Activated effector memory CD4-positive, alpha-beta T cell treated with Interleukin-2 at 50 U/mL for 16 hours (primary cell): ENCODE results near the gene ETV3.
A peak's percentile ranks its signal among the peaks of the same experiment; 100 is the strongest.

Source experiments
- DNase-seq: peaks from one replicate; pipeline ENCODE4 v3.0.0-alpha.2; 2020

Gene ETV3

DNA sequence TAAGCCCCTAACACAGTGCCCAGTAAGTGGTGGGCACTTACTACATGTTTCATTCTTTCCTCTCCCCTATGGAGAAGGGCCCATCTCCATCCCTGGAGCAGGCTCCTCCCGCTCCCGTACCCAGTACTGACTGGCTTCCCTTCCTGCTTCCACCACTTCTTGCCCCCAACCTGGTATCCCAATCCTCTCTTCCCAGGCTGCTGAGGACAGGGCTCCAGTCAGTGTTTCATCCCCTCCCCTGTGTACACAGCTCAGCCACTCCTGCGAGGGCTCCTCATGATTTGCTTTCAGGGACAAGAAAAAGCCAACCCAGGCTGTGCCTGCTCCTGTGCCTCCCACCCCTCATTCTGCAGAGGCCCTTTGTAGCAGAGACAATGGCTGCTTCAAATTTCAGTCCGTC is 20.8 kb upstream of the ETV3 start:
- no peak for DNase-seq

DNA sequence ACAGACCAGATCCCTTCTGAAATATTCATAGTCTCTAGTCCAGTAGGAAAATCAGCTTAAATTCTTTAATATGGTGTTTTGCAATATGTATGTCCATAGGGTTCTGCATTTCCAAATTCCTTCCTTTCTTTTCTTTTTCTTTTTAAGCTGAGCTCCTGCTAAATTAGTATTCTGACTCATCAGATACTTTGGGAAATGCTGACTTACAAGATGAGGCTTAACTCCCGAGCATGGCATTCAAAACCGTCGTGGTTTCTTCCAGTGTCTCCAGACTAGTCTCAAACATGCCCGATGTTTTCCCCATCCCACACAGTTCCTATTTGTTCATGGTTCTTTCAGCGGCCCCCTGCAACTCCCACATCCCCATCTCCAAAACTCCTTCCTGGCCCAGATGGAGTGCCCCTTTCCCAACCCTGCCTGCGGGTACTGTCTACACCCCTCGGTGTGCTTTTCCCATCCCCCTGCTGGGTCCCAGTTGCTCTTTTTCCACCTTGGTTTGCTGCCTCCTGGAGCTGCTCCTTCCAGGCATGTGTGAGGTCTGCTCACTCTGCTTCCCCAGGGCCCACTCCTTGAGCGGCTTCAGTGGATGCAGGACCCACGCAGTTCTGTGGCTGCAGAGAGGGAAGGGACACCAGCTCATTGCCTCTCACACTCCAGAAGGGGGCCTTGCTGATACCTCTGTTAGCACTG is 19.5 kb upstream of the ETV3 start:
- DNase-seq: no peak

DNA sequence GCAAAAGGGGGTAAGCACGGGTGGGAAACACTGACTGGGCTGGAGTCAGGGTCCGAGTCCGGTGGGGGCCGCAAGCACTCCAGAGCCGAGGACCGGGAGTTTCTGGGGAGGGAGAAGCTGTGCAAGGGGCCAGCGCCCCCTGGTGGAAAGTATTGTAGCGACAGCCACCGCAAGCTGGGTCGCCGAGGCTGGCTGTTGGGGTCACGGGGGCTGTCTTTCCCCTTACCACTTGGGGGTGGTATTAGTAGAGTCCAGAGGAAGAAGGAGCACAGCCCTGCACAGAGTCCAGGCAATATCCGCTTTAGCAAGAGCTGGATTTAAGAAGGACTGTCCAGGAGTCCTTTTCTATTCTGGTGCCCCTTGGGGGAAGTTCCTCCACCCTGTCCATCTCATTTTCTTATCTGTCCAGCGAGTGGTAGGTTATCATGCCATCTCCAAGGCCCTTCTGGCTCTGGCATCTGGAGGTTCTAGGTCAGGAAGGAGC is 17.9 kb upstream of the ETV3 start:
- DNase-seq: peak; percentile 55

DNA sequence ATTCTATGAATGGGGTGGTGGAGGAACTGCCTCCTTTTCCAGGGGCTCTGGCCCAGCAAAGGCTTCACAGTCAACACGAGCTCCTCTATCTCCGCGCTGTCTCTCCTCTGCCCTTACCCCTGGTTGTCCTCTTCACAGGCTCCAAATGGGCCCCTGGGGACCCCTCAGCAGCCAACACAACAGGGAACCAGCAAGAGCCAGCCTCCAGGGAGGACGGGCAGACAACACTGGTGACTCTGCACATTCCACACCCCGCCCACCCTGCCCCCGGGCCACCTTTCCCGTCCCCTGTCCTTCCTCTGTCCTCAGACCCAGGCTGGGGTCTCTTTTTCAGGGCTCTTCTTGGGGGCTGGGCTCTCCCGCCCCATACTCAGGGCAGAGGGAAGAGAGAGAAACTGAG is 17.5 kb upstream of the ETV3 start:
- DNase-seq: no peak

DNA sequence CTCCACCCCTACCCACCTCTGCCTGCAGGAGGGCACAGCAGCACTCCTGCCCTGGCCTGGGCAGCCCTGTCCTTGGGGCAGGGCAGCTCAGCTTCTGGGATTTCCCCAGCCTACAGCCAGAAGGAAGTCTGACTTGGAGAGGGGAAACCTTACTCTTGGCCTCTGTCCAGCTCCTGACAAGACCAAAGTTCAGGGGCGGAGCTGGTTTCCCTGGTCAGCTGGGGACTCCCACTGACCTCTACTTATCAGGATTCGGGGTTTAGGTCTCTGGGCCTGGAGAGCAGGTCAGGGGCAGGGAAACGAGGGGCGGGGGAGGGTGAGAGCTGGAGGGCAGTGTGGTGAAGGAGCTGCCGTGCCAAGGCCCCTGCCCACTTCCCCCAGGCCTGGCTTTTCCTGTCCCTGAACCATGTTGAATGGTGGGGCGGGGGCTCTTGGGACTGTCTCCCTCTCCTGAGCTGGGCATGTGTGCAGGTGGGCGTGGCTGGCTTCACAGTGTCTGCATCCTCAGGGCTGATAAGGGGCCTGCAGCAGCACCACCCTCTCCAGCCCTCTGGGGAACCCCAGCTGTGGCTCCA is 16.8 kb upstream of the ETV3 start:
- no peak for DNase-seq

DNA sequence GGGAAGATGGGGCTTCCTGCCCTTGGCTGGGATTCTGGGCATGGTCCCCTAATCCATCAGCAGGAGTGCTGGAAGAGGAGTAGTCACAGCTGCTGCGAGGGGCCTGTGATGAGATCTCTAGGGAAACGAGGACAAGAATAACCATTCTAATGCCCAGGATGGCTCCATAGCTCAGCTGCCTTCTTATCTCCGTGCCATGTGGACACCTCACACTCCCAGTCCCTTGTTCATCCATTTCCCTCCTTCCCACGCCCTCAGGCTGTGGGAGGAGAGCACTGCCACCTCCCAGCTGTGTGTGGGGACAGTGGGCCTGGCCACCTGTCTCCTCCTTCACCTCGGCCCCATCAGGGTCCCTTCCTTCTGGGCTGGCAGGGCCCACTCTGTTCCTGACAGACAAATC is 16.1 kb upstream of the ETV3 start:
- DNase-seq: no peak

DNA sequence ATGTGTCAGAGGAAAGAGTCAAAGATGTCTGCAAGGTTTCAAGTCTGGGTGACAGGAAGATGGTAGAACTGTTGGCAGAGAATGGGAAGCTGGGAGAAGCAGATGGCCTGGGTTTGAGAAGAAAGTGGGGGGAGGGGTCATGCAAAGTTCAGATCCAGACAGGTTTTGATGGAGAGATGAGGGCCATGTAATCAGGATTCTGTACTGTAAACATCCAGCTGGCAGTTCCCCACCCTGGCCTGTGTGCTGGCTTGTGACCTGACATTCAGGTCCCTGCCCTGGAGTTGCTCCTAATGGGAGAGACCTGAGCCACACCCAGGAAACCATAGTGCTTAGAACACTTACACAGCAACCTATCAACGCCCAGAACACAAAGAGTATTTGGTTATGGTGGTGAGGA is 15.6 kb upstream of the ETV3 start:
- DNase-seq: no peak

DNA sequence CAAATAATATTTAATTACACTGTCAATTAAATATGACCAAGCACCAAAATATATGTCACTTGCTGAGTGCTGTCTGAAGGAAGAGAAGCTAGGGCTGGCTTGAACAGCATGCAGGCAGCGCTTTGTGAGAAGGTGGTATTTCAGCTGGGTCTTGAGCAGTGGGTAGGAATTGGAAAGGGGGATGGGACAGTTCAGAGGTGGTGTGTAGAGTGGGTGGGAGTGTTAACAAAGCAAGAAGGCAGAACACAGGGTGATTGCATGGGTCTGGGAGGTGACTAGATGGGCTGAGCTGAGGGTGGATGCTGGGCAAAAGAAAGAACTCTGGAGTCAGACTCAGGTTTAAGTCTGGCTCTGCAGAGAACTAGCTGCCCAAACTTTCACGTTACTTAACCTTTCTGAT is 14.3 kb upstream of the ETV3 start:
- DNase-seq: no peak

DNA sequence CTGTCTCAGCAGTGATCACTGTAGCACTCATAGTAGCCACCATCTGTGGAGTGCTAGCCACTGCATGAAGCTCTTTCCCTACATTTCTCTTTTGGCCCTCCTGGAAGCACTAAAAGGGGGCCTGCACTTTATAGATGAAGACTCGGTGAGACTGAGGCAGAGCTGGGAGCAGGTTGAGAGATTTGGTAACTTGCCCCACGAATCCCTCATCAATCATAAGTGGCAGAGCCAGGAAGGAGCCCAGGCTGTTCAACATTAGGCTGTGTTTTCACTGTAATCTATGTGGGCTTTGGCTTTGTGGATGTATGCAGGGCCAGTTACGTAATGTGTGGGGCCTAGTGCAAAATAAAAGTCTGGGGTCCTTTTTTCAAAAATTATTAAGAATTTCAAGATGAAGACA is 13.3 kb upstream of the ETV3 start:
- no peak for DNase-seq

DNA sequence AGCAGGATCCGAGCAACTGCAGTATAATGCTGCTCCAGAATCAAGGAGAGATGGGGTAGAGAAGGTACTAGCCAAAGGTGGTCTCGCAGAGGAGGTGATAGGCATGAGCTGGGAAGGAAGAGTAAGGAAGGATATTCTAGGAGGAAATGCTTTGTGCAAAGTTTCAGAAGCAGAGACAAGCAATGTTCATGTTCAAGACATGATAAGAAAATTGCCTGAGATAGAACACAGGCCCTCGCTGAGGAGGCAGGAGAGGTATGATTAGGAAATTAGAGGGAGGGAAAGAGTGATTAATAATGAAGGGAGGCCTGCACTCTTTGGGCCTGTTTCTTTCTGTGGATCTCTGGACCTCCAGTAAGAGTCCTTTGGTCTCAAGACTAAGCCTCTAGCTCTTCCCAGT is 12.9 kb upstream of the ETV3 start:
- no peak for DNase-seq

DNA sequence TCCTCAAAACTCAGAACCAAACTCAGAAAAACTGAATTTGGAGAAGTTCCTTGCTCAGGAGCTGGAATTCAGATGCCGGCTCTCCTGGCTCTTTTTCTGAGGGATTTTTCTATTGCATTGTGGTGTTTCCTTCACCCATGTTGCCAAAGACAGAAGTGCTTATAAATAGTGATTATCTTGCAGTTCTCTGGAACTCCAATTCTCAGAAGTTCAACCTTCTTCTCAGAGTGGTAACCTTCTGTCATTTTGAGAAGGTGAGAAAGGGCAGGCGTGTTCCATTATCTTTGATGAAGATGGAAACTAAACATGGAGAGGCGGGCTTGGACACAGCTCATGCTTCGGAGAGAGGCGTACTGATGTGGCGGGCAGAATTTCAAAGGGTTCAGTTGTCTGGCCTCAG is 12.4 kb upstream of the ETV3 start:
- no peak for DNase-seq

DNA sequence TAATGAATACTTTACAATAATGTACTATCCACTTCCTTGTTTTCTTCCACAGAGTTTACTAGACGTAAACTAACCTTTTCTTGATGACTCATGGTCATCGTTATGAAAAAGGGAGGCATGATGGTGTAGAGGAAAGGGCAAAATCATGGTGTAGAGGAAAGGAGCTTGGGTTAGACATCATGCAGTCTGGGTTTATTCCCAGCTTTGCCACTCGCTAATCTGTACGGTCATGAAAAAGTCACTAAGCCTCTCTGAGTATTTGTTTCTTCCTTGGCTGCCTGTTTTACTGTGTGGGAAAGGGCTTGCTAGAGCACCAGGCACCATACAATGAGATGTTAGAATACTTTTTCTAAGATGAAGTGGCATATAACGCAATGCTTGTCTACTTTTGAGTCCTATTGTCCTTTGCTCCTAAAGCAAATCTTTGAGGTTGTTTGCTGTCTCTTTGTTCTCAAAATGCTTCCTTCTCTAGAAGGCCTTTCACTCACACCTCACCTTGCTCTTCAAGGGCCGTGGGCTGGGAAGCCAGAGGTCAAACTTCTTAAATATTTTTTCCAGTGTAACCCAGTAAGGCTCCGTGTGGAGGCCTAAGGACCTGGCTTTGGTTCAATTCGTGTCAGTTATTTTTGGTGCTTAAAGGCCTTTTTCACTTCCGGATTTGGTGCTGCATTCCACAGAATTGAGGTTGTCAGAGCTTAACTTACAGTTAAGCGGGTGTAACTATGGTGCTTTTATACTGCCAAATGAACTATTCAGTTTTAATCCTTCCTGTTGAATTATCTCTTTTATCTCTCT is 9.9 kb upstream of the ETV3 start:
- DNase-seq: no peak

DNA sequence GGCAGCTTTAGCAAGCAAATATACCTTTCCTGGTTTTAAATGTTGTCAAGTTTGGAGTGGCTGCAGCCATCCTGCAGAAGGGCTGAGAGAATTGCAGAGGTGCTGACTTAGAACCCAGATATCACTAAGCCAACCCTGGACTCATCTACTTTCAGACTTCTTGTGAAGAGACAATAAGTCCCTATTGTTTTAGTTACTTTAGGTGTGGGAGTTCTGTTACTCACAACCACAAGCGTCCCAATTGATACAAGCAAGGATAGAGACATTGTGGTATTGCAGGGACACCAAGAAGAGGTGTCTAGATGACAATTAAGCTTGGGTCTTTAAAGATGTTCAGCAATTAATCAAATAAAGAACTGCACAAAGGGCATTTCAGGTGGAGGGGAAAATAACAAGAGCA is 8.8 kb upstream of the ETV3 start:
- no peak for DNase-seq

DNA sequence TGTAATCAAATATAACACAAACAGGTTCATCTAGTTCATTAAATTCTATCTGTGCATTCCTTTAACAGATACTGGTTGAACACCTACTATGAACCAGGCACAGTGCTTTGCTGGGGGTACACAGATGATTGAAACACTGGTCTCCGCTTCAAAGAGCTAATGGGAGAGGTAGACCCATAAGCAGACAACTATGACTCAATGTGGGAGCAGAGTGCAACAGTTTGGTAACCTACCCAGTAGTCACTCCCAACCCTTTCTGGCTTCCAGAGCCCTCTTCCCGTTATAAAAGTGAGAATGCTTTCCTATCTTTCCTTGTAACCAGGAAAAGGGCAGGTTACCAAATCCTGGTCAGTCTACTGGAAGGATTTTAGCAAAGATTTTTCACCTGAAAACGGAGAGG is 8.0 kb upstream of the ETV3 start:
- no peak for DNase-seq

DNA sequence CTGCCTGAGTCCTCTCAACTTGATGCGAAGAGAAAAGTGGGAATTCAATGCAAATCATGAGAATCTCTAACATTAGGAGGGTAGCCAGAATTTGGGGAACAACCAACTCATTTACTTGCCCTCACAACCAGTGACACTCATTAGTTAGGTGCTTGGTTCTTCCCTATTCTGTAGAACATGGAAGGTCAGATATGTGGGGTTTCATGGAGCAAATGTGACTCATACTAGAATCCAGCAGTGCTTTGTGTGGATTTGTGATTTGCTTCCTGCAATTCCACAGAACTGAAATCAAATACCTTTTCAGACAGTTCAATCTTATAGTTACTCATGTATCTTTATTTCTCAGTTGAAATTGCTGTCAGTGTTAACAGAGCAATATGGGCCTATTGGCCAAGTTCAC is 6.9 kb upstream of the ETV3 start:
- no peak for DNase-seq

DNA sequence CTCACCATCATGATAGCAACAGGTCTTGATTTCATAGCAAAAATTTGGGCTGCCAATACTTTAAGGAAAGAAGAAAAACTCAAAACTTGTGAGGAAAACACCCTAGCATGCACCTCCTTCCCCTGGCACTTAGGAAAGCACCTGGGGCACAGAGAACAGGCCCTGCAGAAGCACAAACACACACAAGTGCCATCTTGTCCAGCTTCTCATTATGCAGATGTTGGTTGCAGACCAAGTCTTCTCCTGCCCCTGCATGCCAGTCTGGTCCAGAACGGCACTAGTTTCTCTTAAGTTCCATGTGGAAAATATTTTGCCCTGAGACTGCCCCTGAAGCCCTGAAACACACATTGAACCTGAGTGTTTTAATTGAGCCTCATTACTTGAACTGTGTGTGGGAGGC is 6.3 kb upstream of the ETV3 start:
- DNase-seq: no peak

DNA sequence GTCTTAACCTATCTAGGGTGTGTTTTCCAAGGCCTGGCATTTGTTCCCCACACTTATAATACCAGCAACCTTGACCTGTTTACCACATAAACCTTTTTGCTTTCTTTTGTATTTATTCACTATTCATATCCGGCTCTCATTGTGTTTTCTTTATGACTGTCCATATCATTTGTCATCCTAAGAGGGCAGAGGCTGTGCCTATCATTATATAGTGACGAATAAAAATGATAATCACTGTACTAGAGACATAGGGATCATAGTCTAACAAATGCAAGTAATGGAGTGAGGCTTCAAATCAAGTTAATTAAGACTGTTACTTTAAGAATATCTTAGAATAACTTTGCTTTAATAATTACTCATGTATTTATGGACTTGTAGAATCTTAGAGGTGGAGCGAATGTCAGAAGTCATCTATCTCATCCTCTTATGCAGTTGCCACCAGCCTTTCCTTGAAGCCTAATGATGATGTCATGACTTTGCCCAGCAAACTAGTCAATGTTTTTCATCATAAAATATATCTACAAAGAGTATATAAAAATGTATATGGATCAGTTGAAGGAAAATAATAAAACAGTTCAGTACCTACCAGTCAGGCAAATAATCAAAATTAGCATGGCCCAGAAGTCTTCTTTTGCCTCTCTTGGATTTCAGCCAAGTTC is 4.7 kb upstream of the ETV3 start:
- no peak for DNase-seq

DNA sequence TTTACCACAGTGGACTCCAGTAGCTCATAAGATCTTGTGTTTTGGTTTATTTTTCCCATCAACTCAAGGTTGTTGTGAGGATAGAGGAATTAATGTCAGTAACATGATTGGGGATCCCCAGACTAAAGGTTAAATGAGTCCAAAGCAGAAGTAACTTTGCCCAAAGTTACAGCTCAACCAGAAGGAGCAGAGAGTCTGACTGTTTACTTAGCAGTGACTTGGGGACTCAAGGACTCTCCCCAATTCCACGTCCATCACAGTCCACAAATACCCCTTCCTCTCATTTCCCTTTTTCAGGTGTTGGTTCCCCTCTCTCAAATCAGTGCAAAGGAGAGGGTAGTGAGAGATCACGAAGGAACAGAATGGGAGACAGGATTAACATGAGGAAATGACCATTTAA is 4.0 kb upstream of the ETV3 start:
- no peak for DNase-seq

DNA sequence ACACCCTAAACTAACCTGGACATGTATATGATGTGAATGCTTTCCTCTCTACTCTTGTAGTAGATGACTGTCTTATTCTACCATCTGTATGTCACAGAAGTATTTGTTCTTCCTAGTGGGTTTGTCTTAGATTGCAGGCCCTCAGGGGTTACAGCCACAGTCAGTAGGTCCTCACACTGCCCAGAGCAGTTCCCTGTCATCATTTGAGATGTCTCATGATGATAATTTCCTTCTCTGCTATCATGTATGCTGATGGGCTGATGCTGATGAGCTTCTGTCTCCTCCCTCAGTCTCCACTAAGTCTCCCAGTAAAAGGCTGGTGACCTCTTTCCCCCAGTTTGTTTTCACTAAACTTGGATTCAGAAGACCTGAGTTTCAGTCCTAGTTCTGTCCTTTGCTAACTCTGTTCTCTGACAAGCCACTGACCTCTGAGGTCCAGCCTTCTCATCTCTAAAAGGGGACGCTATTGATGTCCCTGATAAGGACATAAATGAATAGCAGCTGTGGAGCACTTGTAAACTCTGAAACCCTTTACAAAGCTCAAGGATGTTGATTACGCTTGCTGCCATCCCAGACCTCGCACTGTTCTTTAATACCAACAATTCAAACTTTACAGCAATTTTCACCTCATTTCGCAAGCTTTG is 3.1 kb upstream of the ETV3 start:
- no peak for DNase-seq

DNA sequence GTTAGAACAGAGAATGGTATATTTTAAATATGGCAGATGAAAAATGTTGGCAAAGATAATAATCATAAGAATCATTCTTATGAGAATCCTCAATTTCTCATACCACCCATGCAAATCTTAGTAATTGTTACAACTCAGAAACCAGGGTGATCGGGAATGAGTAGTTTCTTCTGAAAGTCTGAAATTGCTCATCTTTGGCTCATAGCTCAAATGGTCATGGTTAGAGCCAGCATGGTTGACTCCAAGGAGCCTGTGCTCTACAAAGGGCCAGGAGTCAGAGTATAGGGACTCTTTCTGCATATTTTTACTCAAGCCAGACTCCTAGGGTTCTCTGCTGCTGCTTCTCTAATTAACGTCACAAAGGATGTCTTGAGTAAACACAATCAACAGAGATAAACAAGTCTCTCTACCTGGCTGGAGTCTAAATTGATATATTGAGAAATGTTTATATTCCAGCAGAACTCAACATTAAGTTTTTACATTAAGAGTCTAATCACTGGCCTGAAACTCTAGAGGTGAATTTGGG is 1.9 kb upstream of the ETV3 start:
- DNase-seq: no peak

DNA sequence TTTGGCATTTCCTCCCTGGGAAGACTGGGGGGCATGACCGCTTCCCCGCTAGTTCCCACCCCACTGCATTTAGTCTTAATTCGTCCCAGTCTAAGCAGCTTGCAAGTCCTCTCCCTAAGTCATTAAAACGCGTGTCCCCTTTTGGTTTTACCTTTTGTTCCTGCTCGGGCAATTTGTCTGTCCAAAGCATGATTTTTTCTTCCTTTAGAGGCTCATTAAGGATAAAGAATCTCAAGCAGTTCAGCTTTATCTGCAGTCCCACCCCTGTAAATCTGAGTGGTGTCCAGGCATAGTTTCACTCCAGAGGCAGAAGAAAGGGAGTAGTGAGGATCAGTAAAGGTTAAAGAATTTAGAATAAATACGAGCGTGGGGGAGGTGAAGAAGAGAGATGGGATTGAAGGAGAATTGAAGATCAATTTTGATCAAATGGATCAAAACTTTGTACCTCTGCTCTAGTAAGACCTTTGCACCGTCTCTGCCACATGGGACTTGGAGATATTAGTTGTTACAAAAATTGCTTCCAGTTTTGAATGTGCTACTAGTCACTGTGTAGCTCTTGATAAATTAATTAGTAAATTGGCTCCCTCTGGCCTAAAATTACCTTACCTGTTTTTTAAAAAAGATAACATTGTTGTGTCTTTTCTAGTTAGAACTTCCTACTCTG is 989 bp upstream of the ETV3 start:
- no peak for DNase-seq

DNA sequence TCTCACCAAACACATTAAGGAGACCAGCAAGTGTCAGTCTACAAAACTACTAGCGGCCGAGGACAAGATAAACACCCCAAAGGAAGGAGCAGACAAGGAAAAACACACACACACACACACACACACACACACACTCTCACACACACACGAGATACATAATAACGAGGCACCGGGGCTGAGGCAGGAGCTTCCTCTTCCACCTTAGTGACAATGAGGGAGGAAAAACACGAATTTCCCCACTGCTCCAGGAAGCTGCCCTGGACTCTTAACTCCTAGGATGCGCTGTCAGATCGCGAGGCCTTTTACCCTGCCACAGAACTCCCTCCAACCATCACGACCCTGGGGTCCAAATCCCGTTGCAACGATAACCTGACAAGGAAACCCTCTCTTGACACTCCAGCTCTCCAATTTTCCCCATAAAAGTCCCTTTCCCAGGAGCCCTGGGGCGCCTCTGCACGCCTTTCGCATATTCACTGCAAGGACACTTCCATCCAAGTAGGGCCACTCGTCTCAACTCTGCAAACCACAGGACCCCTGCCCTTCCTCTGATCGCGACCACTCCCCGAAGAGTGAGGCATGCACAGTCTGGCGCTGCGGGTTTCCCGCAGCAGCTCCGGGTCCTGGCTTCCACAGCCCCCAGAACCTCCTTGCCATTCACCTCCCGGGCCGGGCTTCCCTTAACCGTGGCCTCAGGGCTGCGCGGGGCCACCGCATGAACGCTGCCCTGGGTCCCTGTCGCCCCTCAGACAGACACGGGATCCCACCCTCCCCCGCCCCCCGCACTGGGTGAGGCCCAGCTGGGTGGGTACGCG is 581 bp downstream of the ETV3 start:
- no peak for DNase-seq
